Effector memory CD8-positive, alpha-beta T cell (primary cell): Measurements from ENCODE around the gene NKAP.
"Not testable (repeated sequence)": the region's sequence is repeated elsewhere in the genome, so short reads cannot be mapped to it uniquely, and the experiment has no call there.

ENCODE experiments used
- ATAC-seq: fragments of 150-1000 bp; cut with Tn5 transposase; replicated peaks from 2 replicates; pipeline ENCODE4 v1.10.0; 2021; ENCODE audit warnings: mild to moderate bottlenecking, moderate library complexity
- DNase-seq, 3 experiments: peaks; one replicate each; pipeline ENCODE4 v3.0.0; 2021
- H3K27ac Mint-ChIP-seq, 2 donors: one replicate each; pipeline ENCODE4 v1.8.0; 2022; ENCODE audit warnings: mild to moderate bottlenecking in 2 of 2, mixed read lengths in 2 of 2, moderate library complexity in 2 of 2
- H3K27me3 Mint-ChIP-seq, 2 donors: one replicate each; pipeline ENCODE4 v1.8.0; 2022; ENCODE audit warnings: mixed read lengths in 2 of 2
- H3K36me3 Mint-ChIP-seq: one replicate; pipeline ENCODE4 v1.8.0; 2022; ENCODE audit warnings: mild to moderate bottlenecking, moderate library complexity, mixed read lengths; ENCODE audit not compliant: insufficient read depth
- H3K4me1 Mint-ChIP-seq, 2 donors: one replicate each; pipeline ENCODE4 v1.8.0; 2022; ENCODE audit warnings: low read depth in 2 of 2, mixed read lengths in 2 of 2
- H3K4me3 Mint-ChIP-seq, 2 donors: one replicate each; pipeline ENCODE4 v1.8.0; 2022; ENCODE audit warnings: mild to moderate bottlenecking in 2 of 2, mixed read lengths in 2 of 2, moderate library complexity in 2 of 2
- H3K9me3 Mint-ChIP-seq, 2 donors: one replicate each; pipeline ENCODE4 v1.8.0; 2022; ENCODE audit warnings: mixed read lengths in 2 of 2
- total RNA-seq, 9 experiments: gene quantifications; one replicate each; lab custom pipeline; 2026; lab: John Stamatoyannopoulos, UW

The NKAP gene
- 22.2 to 40.0 (median 35.3) reads per million in 9 experiments for total RNA-seq

- H3K4me1 Mint-ChIP-seq, result peaks cover 11 to 16% of the 10 kb centered on the region in 2 donors
- ATAC-seq (peak; percentile 87), DNase-seq (peak; percentile 70 to 82 (median 78))
- no peaks in the 10 kb centered on the region for H3K27me3 Mint-ChIP-seq
- peaks cover 15% of the 10 kb centered on the region for H3K36me3 Mint-ChIP-seq
- H3K4me3 Mint-ChIP-seq, result peak within 1 kb of the TSS; percentile 94 to 99
- H3K27ac Mint-ChIP-seq, result peak within 1 kb of the TSS; percentile 95 to 99
- no peaks in the 10 kb centered on the region for H3K9me3 Mint-ChIP-seq
Observed at GRCh38 chrX:119943185-119943988, at the start of gene NKAP. NKAP (minus strand) TSS chrX:119943751; CDS start chrX:119943605, 146 bp downstream.

GRCh38 chrX:119991005-119991787 is 47.6 kb upstream of the NKAP start:
- Mint-ChIP-seq H3K4me1 (peaks cover 7 to 13% of the 10 kb centered on the region in 2 donors), H3K36me3 (no peaks in the 10 kb centered on the region), H3K9me3 (no peaks in the 10 kb centered on the region), H3K27ac (no peak overlapping the region), H3K27me3 (peaks cover 69 to 76% of the 10 kb centered on the region in 2 donors), H3K4me3 (peak overlapping the region; percentile 68 to 74)
- DNase-seq (no peak), ATAC-seq (no peak)

GRCh38 chrX:119990556-119991004 is 47.0 kb upstream of the NKAP start:
- Mint-ChIP-seq H3K4me3 (peak overlapping the region; percentile 68 to 74), H3K4me1 (peaks cover 7 to 13% of the 10 kb centered on the region in 2 donors), H3K9me3 (no peaks in the 10 kb centered on the region), H3K27me3 (peaks cover 69 to 76% of the 10 kb centered on the region in 2 donors), H3K36me3 (no peaks in the 10 kb centered on the region), H3K27ac (no peak overlapping the region)
- ATAC-seq (no peak), DNase-seq (no peak)

GRCh38 chrX:119989905-119990555 is 46.5 kb upstream of the NKAP start:
- DNase-seq (no peak), ATAC-seq (no peak)
- Mint-ChIP-seq H3K9me3 (no peaks in the 10 kb centered on the region), H3K4me1 (peaks cover 7 to 13% of the 10 kb centered on the region in 2 donors), H3K27ac (no peak overlapping the region), H3K4me3 (peak overlapping the region; percentile 68 to 74), H3K36me3 (no peaks in the 10 kb centered on the region), H3K27me3 (peaks cover 71 to 76% of the 10 kb centered on the region in 2 donors)

GRCh38 chrX:119986203-119986602 is 42.7 kb upstream of the NKAP start:
- peaks cover 7 to 10% of the 10 kb centered on the region in 2 donors for H3K4me1 Mint-ChIP-seq
- H3K27me3 Mint-ChIP-seq, result peaks cover 55 to 59% of the 10 kb centered on the region in 2 donors
- no peak overlapping the region for H3K4me3 Mint-ChIP-seq

GRCh38 chrX:119984652-119985051 is 41.1 kb upstream of the NKAP start:
- Mint-ChIP-seq H3K36me3 (no peaks in the 10 kb centered on the region), H3K4me1 (no peaks in the 10 kb centered on the region), H3K27me3 (peaks cover 40 to 44% of the 10 kb centered on the region in 2 donors), H3K9me3 (no peaks in the 10 kb centered on the region), H3K27ac (no peak overlapping the region), H3K4me3 (no peak overlapping the region)
- no peak for DNase-seq
- no peak for ATAC-seq

More at GRCh38 chrX:119986203-119986602, 42.7 kb upstream of the NKAP start:
- H3K9me3 Mint-ChIP-seq, result no peaks in the 10 kb centered on the region
- ATAC-seq, result no peak
- H3K36me3 Mint-ChIP-seq, result no peaks in the 10 kb centered on the region
- H3K27ac Mint-ChIP-seq, result no peak overlapping the region
- no peak for DNase-seq

- H3K27me3 Mint-ChIP-seq, result peaks cover 31 to 34% of the 10 kb centered on the region in 2 donors
- DNase-seq (no peak), ATAC-seq (no peak)
- no peaks in the 10 kb centered on the region for H3K36me3 Mint-ChIP-seq
- H3K4me1 Mint-ChIP-seq, result no peaks in the 10 kb centered on the region
- no peak overlapping the region for H3K4me3 Mint-ChIP-seq
- no peak overlapping the region for H3K27ac Mint-ChIP-seq
- no peaks in the 10 kb centered on the region for H3K9me3 Mint-ChIP-seq
Observed at GRCh38 chrX:119983494-119983893, 39.9 kb upstream of the NKAP start.

- DNase-seq (no peak), ATAC-seq (no peak)
- H3K36me3 Mint-ChIP-seq, result no peaks in the 10 kb centered on the region
- peaks cover 29 to 32% of the 10 kb centered on the region in 2 donors for H3K27me3 Mint-ChIP-seq
- no peaks in the 10 kb centered on the region for H3K9me3 Mint-ChIP-seq
- H3K4me3 Mint-ChIP-seq, result no peak overlapping the region
- no peaks in the 10 kb centered on the region for H3K4me1 Mint-ChIP-seq
- no peak overlapping the region for H3K27ac Mint-ChIP-seq
Observed at GRCh38 chrX:119982145-119982544, 38.6 kb upstream of the NKAP start.

GRCh38 chrX:119981286-119982070 is 37.9 kb upstream of the NKAP start:
- Mint-ChIP-seq H3K36me3 (no peaks in the 10 kb centered on the region), H3K27me3 (peaks cover 26 to 29% of the 10 kb centered on the region in 2 donors), H3K9me3 (no peaks in the 10 kb centered on the region), H3K4me3 (no peak overlapping the region), H3K27ac (no peak overlapping the region), H3K4me1 (no peaks in the 10 kb centered on the region)
- no peak for ATAC-seq
- DNase-seq, result no peak

GRCh38 chrX:119977172-119977571 is 33.6 kb upstream of the NKAP start:
- not testable (repeated sequence) for H3K4me1 Mint-ChIP-seq, H3K4me3 Mint-ChIP-seq, H3K9me3 Mint-ChIP-seq, ATAC-seq, DNase-seq, H3K27ac Mint-ChIP-seq, H3K27me3 Mint-ChIP-seq, H3K36me3 Mint-ChIP-seq

GRCh38 chrX:119971184-119971583 is 27.6 kb upstream of the NKAP start:
- H3K4me1 Mint-ChIP-seq, result no peaks in the 10 kb centered on the region
- H3K9me3 Mint-ChIP-seq, result no peaks in the 10 kb centered on the region
- no peak overlapping the region for H3K27ac Mint-ChIP-seq
- no peak overlapping the region for H3K4me3 Mint-ChIP-seq
- no peaks in the 10 kb centered on the region for H3K36me3 Mint-ChIP-seq
- H3K27me3 Mint-ChIP-seq, result no peaks in the 10 kb centered on the region
- ATAC-seq, result no peak
- no peak for DNase-seq

- Mint-ChIP-seq H3K27me3 (no peaks in the 10 kb centered on the region), H3K36me3 (no peaks in the 10 kb centered on the region), H3K27ac (no peak overlapping the region), H3K4me3 (no peak overlapping the region), H3K4me1 (no peaks in the 10 kb centered on the region), H3K9me3 (no peaks in the 10 kb centered on the region)
- DNase-seq, result no peak
- ATAC-seq, result no peak
Observed at GRCh38 chrX:119970574-119970973, 27.0 kb upstream of the NKAP start.
